IMR-90 (cell line): ENCODE measurements around the gene GCH1. TPM values are rescaled to one million over a fixed set of nuclear protein-coding genes. Genes with fewer than 3 reads are reported as not detected.

ENCODE experiments used
- ATAC-seq: fragments of 200-7000 bp; cut with Tn5 transposase; 2 replicates; pipeline ENCODE4 v1.9.1; 2020; ENCODE audit warnings: low read depth, mild to moderate bottlenecking, moderate library complexity
- BruUV-seq: library from RNA; stranded (reverse); fragments of 400-500 nt; replicated peaks from 2 replicates; lab custom pipeline; 2021; lab: Mats Ljungman, UMichigan
- CTCF ChIA-PET: fragments of 300-600 bp; formaldehyde crosslinking; extraction: SDS; loops from one replicate; lab custom pipeline; 2021; ENCODE audit warnings: antibody characterized with exemption; lab: Yijun Ruan, JAX
- POLR2A ChIA-PET: fragments of 300-600 bp; sonication (Branson Sonifier 250); formaldehyde crosslinking; loops from one replicate; lab custom pipeline; 2022; ENCODE audit warnings: antibody characterized with exemption; ENCODE audit not compliant: unreplicated experiment; lab: Charles Lee
- DNase-seq: peaks from one replicate; pipeline ENCODE4 v3.0.0; 2013
- H2AFZ ChIP-seq: replicated peaks from 2 replicates; pipeline ENCODE3; 2013; ENCODE audit warnings: low read length, mild to moderate bottlenecking; ENCODE audit not compliant: poor library complexity
- H2AK5ac ChIP-seq: 2 replicates; pipeline ENCODE4 v1.6.1; 2013; ENCODE audit warnings: low read depth, low read length, inconsistent platforms
- H2AK9ac ChIP-seq: replicated peaks from 2 replicates; pipeline ENCODE3; 2013; ENCODE audit warnings: mild to moderate bottlenecking, low read depth, low read length, moderate library complexity; ENCODE audit not compliant: poor library complexity
- H2BK120ac ChIP-seq: 2 replicates; pipeline ENCODE4 v1.6.1; 2013; ENCODE audit warnings: low read depth, low read length, inconsistent platforms
- H2BK15ac ChIP-seq: 3 replicates; pipeline ENCODE4 v1.6.1; 2013; ENCODE audit warnings: low read depth, low read length, inconsistent platforms
- H2BK20ac ChIP-seq: 2 replicates; pipeline ENCODE4 v1.6.1; 2013; ENCODE audit warnings: low read depth, mild to moderate bottlenecking, inconsistent platforms, low read length, moderate library complexity
- H2BK5ac ChIP-seq: 2 replicates; pipeline ENCODE4 v1.6.1; 2013; ENCODE audit warnings: mild to moderate bottlenecking, low read depth, low read length, inconsistent platforms; ENCODE audit not compliant: poor library complexity, severe bottlenecking
- H3K14ac ChIP-seq: replicated peaks from 2 replicates; pipeline ENCODE4 v1.6.1; 2013; ENCODE audit warnings: low read depth, low read length, inconsistent platforms
- H3K18ac ChIP-seq: 2 replicates; pipeline ENCODE4 v1.6.1; 2013; ENCODE audit warnings: low read depth, low read length, control low read depth
- H3K23ac ChIP-seq: 2 replicates; pipeline ENCODE4 v1.6.1; 2013; ENCODE audit warnings: low read depth, low read length, inconsistent platforms
- H3K27ac ChIP-seq: 2 replicates; pipeline ENCODE4 v1.5.1; 2013; ENCODE audit warnings: mild to moderate bottlenecking, control low read depth, low read length; ENCODE audit not compliant: insufficient read depth
- H3K27me3 ChIP-seq: 2 replicates; pipeline ENCODE4 v1.6.1; 2013; ENCODE audit warnings: low read length; ENCODE audit not compliant: control insufficient read depth, insufficient read depth
- H3K36me3 ChIP-seq: 2 replicates; pipeline ENCODE4 v1.6.1; 2013; ENCODE audit warnings: low read length, mixed read lengths; ENCODE audit not compliant: control insufficient read depth, insufficient read depth
- H3K4ac ChIP-seq: 2 replicates; pipeline ENCODE4 v1.6.1; 2013; ENCODE audit warnings: low read depth, low read length, inconsistent platforms
- H3K4me1 ChIP-seq: 2 replicates; pipeline ENCODE4 v1.6.1; 2013; ENCODE audit warnings: low read length, mixed read lengths; ENCODE audit not compliant: control insufficient read depth, insufficient read depth
- H3K4me2 ChIP-seq: 2 replicates; pipeline ENCODE4 v1.6.1; 2013; ENCODE audit warnings: low read depth, mild to moderate bottlenecking, control low read depth, low read length, moderate library complexity
- H3K4me3 ChIP-seq: 2 replicates; pipeline ENCODE4 v1.5.1; 2013; ENCODE audit warnings: low read depth, mild to moderate bottlenecking, control low read depth, low read length, moderate library complexity; ENCODE audit not compliant: insufficient read depth
- H3K56ac ChIP-seq: 2 replicates; pipeline ENCODE4 v1.6.1; 2013; ENCODE audit warnings: low read length, inconsistent platforms; ENCODE audit not compliant: insufficient read depth; ENCODE audit errors: extremely low read depth
- H3K79me1 ChIP-seq, 2 experiments: 2 replicates each; pipeline ENCODE4 v1.6.1; 2013; ENCODE audit warnings: low read length in 2 of 2, inconsistent platforms in 1 of 2, low read depth in 1 of 2
- H3K9ac ChIP-seq: 2 replicates; pipeline ENCODE4 v1.6.1; 2013; ENCODE audit warnings: low read depth, low read length, control low read depth
- H3K9me1 ChIP-seq: 2 replicates; pipeline ENCODE4 v1.6.1; 2013; ENCODE audit warnings: low read length, inconsistent platforms; ENCODE audit not compliant: insufficient read depth
- H3K9me3 ChIP-seq: 2 replicates; pipeline ENCODE4 v1.6.1; 2013; ENCODE audit warnings: low read length; ENCODE audit not compliant: control insufficient read depth, insufficient read depth
- H4K20me1 ChIP-seq: 2 replicates; pipeline ENCODE4 v1.6.1; 2013; ENCODE audit warnings: low read length, inconsistent platforms; ENCODE audit not compliant: insufficient read depth
- H4K5ac ChIP-seq: 2 replicates; pipeline ENCODE4 v1.6.1; 2013; ENCODE audit warnings: mild to moderate bottlenecking, low read depth, low read length, control low read depth
- H4K8ac ChIP-seq, 2 experiments: 2 replicates each; pipeline ENCODE4 v1.6.1; 2013; ENCODE audit warnings: low read depth in 2 of 2, low read length in 2 of 2, control low read depth in 1 of 2, inconsistent platforms in 1 of 2
- H4K91ac ChIP-seq: 2 replicates; pipeline ENCODE4 v1.6.1; 2013; ENCODE audit warnings: low read depth, low read length, inconsistent platforms; ENCODE audit not compliant: insufficient read depth
- BHLHE40 ChIP-seq: fragments of 150-350 bp; IDR thresholded peaks from 2 replicates; pipeline ENCODE4 v1.6.1; 2016; ENCODE audit warnings: mild to moderate bottlenecking, low read depth, low read length
- CEBPB ChIP-seq: IDR thresholded peaks from 2 replicates; pipeline ENCODE4 v1.6.1; 2012; ENCODE audit warnings: low read depth, low read length, improper control_type of control experiment
- CTCF ChIP-seq: conservative IDR thresholded peaks from 2 replicates; pipeline ENCODE4 v1.5.1; 2012; ENCODE audit warnings: mild to moderate bottlenecking, low read depth, low read length, improper control_type of control experiment
- ELK1 ChIP-seq: fragments of 150-350 bp; IDR thresholded peaks from 2 replicates; pipeline ENCODE4 v1.6.1; 2016; ENCODE audit warnings: low read depth, mild to moderate bottlenecking, low read length, moderate library complexity, borderline replicate concordance
- FOS ChIP-seq: fragments of 150-350 bp; IDR thresholded peaks from 2 replicates; pipeline ENCODE4 v1.6.1; 2016; ENCODE audit warnings: low read depth, low read length
- MAFK ChIP-seq: IDR thresholded peaks from 2 replicates; pipeline ENCODE4 v1.6.1; 2012; ENCODE audit warnings: low read depth, low read length, improper control_type of control experiment
- MAZ ChIP-seq: IDR thresholded peaks from 2 replicates; pipeline ENCODE4 v1.6.1; 2012; ENCODE audit warnings: low read depth, mild to moderate bottlenecking, low read length, improper control_type of control experiment, moderate library complexity, borderline replicate concordance
- MXI1 ChIP-seq: IDR thresholded peaks from 2 replicates; pipeline ENCODE4 v1.6.1; 2012; ENCODE audit warnings: low read depth, mild to moderate bottlenecking, low read length, moderate library complexity, borderline replicate concordance
- NFE2L2 ChIP-seq: fragments of 150-350 bp; IDR thresholded peaks from 2 replicates; pipeline ENCODE4 v1.6.1; 2016; ENCODE audit warnings: low read depth, mild to moderate bottlenecking, low read length
- POLR2A ChIP-seq: IDR thresholded peaks from 2 replicates; pipeline ENCODE4 v1.6.1; 2012; ENCODE audit warnings: mild to moderate bottlenecking, low read depth, low read length
- RAD21 ChIP-seq: IDR thresholded peaks from 2 replicates; pipeline ENCODE4 v1.6.1; 2012; ENCODE audit warnings: low read length, improper control_type of control experiment
- RCOR1 ChIP-seq: IDR thresholded peaks from 2 replicates; pipeline ENCODE4 v1.6.1; 2012; ENCODE audit warnings: mild to moderate bottlenecking, low read length, improper control_type of control experiment; ENCODE audit not compliant: insufficient replicate concordance
- SMC3 ChIP-seq: fragments of 150-350 bp; IDR thresholded peaks from 2 replicates; pipeline ENCODE4 v1.6.1; 2016; ENCODE audit warnings: low read depth, mild to moderate bottlenecking, antibody characterized with exemption, low read length, moderate library complexity
- USF2 ChIP-seq: fragments of 150-350 bp; IDR thresholded peaks from 2 replicates; pipeline ENCODE4 v1.6.1; 2017; ENCODE audit warnings: mild to moderate bottlenecking, antibody characterized with exemption, low read length, low read depth
- WGBS, 2 experiments: methylation state at CpG; one replicate each; pipeline versions ENCODE4 v1.1.5 to v1.1.7; 2013; ENCODE audit warnings: missing lambda C conversion rate in 2 of 2; ENCODE audit not compliant: insufficient read length in 1 of 2; ENCODE audit errors: extremely low coverage in 2 of 2; 5-methylcytosine and 5-hydroxymethylcytosine counted together
- dilution Hi-C: fragments of 300-500 bp; cut with HindIII; formaldehyde crosslinking; loops from one replicate; pipeline ENCODE4 v1.14.3; 2018; ENCODE audit warnings: low sequenced_read_pairs; ENCODE audit not compliant: unreplicated experiment
- in situ Hi-C: fragments of 300-500 bp; cut with MboI; formaldehyde crosslinking; loops from 3 replicates; pipeline ENCODE4 v1.14.3; 2019; ENCODE audit warnings: low sequenced_read_pairs, inconsistent platforms, mixed read lengths
- intact Hi-C: fragments of 100-400 bp; cut with micrococcal nuclease; formaldehyde crosslinking; loops from 2 replicates; pipeline ENCODE4 v1.10.0; 2022
- polyA plus RNA-seq, 3 experiments: library from polyadenylated mRNA; depleted of rRNA; stranded (reverse); fragments of >200 nt; gene quantifications; 2 replicates each; pipeline ENCODE4 v1.2.3, GENCODE V29; 2012; ENCODE audit warnings: low replicate concordance in 1 of 3
- total RNA-seq: library from RNA; depleted of rRNA; stranded (reverse); fragments of >200 nt; gene quantifications from 2 replicates; pipeline ENCODE4 v1.2.3, GENCODE V29; 2012

GCH1 gene
- total and polyA plus RNA-seq, 2 of the 4 experiments (the other 2 are of a cell fraction) = 0.54 to 0.74 TPM

DNA sequence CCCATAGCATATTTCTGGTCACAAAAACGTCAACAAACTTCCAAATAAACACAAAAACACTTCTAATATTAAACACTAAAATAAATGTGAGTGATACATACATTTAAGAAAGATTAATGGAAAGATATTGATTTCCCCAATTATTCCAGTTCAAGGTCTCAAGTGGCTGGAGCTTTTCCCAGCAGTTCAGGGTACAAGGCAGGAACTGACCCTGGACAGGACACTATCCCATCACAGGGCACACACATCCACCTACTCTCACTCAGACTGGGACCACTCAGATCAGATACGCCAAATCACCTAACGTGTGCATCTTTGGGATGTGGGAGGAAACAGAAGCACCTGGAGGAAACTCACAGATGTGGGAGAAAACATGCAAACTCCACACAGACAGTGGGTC, 50.4 kb downstream of the GCH1 start:
- Histone ChIP-seq H3K4ac (no peak overlapping the region), H4K20me1 (no peaks in the 10 kb centered on the region), H4K8ac (no peak overlapping the region), H3K79me1 (no peaks in the 10 kb centered on the region), H3K4me2 (no peak overlapping the region), H2BK120ac (no peak overlapping the region), H3K9me1 (no peaks in the 10 kb centered on the region), H3K9ac (no peak overlapping the region), H3K36me3 (no peaks in the 10 kb centered on the region), H2BK5ac (no peak overlapping the region), H3K27ac (no peak overlapping the region), H2AFZ (no peak overlapping the region), H3K4me3 (no peak overlapping the region), H3K56ac (no peak overlapping the region), H3K9me3 (no peaks in the 10 kb centered on the region), H3K4me1 (no peaks in the 10 kb centered on the region), H3K18ac (no peak overlapping the region), H3K14ac (no peak overlapping the region), H4K91ac (no peak overlapping the region), H2AK9ac (no peak overlapping the region), H4K5ac (no peak overlapping the region), H2BK15ac (no peak overlapping the region), H2BK20ac (no peak overlapping the region), H3K27me3 (peaks cover 7% of the 10 kb centered on the region), H3K23ac (no peak overlapping the region), H2AK5ac (no peak overlapping the region)
- intact Hi-C loops = no loop called here
- TF ChIP-seq CTCF (no peak), FOS (no peak), NFE2L2 (no peak), ELK1 (no peak), RCOR1 (no peak), CEBPB (no peak), BHLHE40 (no peak), MAFK (no peak), USF2 (no peak), MAZ (no peak), POLR2A (no peak), RAD21 (no peak), SMC3 (no peak), MXI1 (no peak)
- dilution Hi-C loops = no loop called here
- CTCF ChIA-PET = no interaction called here
- BruUV-seq = no TSS peak
- DNase-seq (no peak), ATAC-seq (no peak)
- POLR2A ChIA-PET = no interaction called here
- in situ Hi-C loops = no loop called here
- no CpG with 5 or more reads among the region's 3 CpGs for WGBS, 2 experiments
